ENCODE data around the gene ACD. TPM values are rescaled to one million over a fixed set of nuclear protein-coding genes. Genes with fewer than 3 reads are reported as not detected.

ACD gene
- total RNA-seq, 6 experiments from 2014 or later: 4.0 to 8.2 (median 5.9) TPM

DNA sequence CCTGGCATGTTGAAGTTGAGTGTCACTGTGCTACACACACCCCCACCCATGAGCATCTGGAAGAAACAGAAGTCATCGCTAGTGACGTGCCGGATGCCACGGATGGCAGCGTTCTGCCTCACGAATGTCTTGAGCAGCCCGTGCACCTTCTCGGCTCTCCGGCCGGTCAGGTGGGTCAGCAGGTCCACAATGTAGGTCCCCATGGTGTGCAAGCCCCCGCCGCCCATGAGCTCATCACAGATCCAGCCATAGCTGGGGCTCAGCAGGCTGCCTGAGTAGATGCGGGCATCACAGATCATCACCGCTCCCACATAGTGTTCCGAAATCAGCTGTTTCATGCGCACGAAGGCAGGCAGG is 15.5 kb upstream of the ACD start:
- TF ChIP-seq POLR2A (IDR thresholded peaks at IDR 0.05): no peak
- TF ChIP-seq, protein P1, sequence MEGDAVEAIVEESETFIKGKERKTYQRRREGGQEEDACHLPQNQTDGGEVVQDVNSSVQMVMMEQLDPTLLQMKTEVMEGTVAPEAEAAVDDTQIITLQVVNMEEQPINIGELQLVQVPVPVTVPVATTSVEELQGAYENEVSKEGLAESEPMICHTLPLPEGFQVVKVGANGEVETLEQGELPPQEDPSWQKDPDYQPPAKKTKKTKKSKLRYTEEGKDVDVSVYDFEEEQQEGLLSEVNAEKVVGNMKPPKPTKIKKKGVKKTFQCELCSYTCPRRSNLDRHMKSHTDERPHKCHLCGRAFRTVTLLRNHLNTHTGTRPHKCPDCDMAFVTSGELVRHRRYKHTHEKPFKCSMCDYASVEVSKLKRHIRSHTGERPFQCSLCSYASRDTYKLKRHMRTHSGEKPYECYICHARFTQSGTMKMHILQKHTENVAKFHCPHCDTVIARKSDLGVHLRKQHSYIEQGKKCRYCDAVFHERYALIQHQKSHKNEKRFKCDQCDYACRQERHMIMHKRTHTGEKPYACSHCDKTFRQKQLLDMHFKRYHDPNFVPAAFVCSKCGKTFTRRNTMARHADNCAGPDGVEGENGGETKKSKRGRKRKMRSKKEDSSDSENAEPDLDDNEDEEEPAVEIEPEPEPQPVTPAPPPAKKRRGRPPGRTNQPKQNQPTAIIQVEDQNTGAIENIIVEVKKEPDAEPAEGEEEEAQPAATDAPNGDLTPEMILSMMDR (IDR thresholded peaks at IDR 0.05): no peak
- WGBS (ENCODE audit: insufficient coverage, low coverage, low lambda C conversion rate, missing lambda C conversion rate): no CpG with 5 or more reads among the region's 17 CpGs
- H3K27me3 ChIP-seq: no peaks in the 10 kb centered on the region
- no peaks in the 10 kb centered on the region for H3K36me3 ChIP-seq
- H3K4me3 ChIP-seq: no peak overlapping the region
- DNase-seq: no peak
- H3K9me3 ChIP-seq: no peaks in the 10 kb centered on the region
- no peak for ATAC-seq
- intact Hi-C loops (cut with DNase I): loop anchor here (10.0 kb wide), 2 partner anchors 49 to 129 kb away; partner anchors contain the start of genes RANBP10 (in 1 of the 2) and TSNAXIP1 (in 1 of the 2)
- peak overlapping the region in 1 of 3 donors; percentile 84 for H3K27ac ChIP-seq
- H3K4me1 ChIP-seq: peaks cover 0 to 65% (median 31%) of the 10 kb centered on the region in 4 donors

DNA sequence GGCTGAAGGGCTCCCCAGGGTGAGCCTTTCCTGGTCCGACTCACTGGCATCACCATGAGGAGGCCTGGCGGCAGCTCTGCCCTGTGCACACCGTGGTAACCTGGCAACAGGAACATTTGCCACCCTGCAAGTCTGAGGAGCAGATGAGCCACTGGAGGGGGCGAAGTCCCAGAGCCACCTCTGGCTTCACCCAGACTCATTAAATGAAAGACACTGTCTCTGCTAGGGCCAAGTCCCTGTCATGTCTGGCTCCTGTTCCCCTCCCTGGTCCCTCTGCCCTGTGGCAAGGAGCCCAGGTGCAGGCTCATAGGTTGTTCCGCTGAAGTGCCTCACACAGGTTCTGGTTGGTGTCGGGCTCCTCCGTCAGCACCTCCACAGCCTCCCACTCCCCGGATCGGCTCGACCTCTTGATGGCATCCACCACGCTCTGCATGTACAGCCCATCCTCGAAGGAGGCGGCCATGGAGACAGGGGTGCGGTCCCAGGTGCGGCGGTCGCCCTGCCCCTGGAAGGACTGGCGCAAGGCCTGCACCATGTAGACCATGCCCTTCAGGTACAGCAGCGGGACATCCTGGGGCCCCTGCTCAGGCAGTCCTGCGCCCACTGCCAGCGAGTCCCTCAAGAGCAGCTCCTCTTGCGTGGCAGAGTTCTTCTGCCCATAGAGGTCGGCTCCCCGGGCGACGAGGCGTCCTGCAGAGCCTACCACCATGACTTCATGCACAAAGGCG is 15.0 kb upstream of the ACD start:
- Histone ChIP-seq H3K27ac (peak overlapping the region; percentile 84 to 92 (median 86)), H3K4me3 (no peak overlapping the region), H3K4me1 (peaks cover 0 to 65% (median 31%) of the 10 kb centered on the region in 4 donors), H3K27me3 (no peaks in the 10 kb centered on the region), H3K9me3 (no peaks in the 10 kb centered on the region), H3K36me3 (no peaks in the 10 kb centered on the region)
- whole genome bisulfite sequencing (ENCODE audit: insufficient coverage, low coverage, low lambda C conversion rate, missing lambda C conversion rate): 58% methylated on average over 6 of the region's 28 CpGs
- DNase-seq: peak; percentile 55 to 83 (median 73)
- intact Hi-C loops (cut with DNase I): loop anchor here (10.0 kb wide), 2 partner anchors 50 to 130 kb away; partner anchors contain the start of genes RANBP10 (in 1 of the 2) and TSNAXIP1 (in 1 of the 2)
- TF ChIP-seq, protein P1 (IDR thresholded peaks at IDR 0.05): no peak
- no peak for TF ChIP-seq POLR2A (IDR thresholded peaks at IDR 0.05)
- ATAC-seq: peak; percentile 15 to 51 (median 38)

DNA sequence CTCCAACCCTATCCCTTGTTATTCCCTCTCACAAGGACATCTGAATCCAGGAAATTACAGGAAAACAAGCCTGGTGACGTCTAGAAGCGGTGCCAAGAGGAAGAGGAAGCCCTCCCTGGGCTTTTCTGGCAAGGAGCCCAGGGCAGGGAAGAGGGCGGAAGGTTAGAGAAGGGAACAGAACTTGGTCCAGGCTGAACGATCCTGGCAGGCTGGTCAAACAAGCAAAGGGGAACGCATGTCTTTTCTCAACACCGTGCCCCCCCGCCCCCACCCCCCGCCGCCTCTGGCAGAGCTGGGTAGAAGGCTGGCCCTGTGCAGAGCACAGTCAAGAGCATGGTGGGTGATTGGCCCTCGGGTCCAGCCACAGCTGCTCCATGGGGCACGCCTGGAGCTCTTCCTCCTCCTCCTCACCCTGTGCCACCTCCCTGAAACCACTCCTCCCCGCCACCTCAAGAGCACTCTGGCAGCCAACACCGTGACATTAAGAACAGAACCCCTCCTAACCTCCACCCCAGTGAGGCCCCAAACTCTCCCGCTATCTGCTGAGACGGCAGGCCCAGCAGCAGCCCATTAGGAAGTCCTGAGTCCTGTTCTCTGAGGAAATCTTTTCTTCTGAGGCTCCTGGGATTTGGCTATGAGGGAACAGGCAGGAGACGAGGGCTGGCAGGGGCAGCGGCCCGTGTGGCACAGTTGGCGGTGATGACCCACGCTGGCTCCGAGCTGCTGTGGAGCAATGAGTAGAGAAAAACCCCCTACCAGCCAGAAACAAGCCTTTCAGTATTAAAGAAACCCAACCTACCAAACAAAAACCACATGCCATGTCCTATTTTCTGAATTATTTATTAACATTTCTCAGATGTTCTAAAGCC is 13.9 kb upstream of the ACD start:
- Histone ChIP-seq H3K9me3 (no peaks in the 10 kb centered on the region), H3K4me3 (no peak overlapping the region), H3K27ac (peak overlapping the region; percentile 84 to 92 (median 86)), H3K36me3 (no peaks in the 10 kb centered on the region), H3K27me3 (no peaks in the 10 kb centered on the region), H3K4me1 (peaks cover 0 to 64% (median 31%) of the 10 kb centered on the region in 4 donors)
- TF ChIP-seq, protein P1 (IDR thresholded peaks at IDR 0.05): no peak
- no peak for TF ChIP-seq POLR2A (IDR thresholded peaks at IDR 0.05)
- WGBS (ENCODE audit: insufficient coverage, low coverage, low lambda C conversion rate, missing lambda C conversion rate): 14% methylated on average over 12 of the region's 21 CpGs
- intact Hi-C loops (cut with DNase I): loop anchor here (10.0 kb wide), 2 partner anchors 51 to 131 kb away; partner anchors contain the start of genes RANBP10 (in 1 of the 2) and TSNAXIP1 (in 1 of the 2)
- peak; percentile 54 to 80 (median 74) for ATAC-seq
- peak; percentile 88 to 92 (median 90) for DNase-seq
